H1 (cell line): ENCODE data around the gene TFAP2E. TPM values are rescaled to one million over a fixed set of nuclear protein-coding genes. Genes with fewer than 3 reads are reported as not detected.

Experiments used
- BACH1 ChIP-seq: IDR thresholded peaks from 2 replicates; pipeline ENCODE4 v1.6.1; 2012; ENCODE audit warnings: low read length, improper control_type of control experiment
- BRCA1 ChIP-seq: IDR thresholded peaks from 2 replicates; pipeline ENCODE4 v1.6.1; 2012; ENCODE audit warnings: low read depth, low read length, improper control_type of control experiment
- CHD7 ChIP-seq: fragments of 300-600 bp; sonication (generic); IDR thresholded peaks from 2 replicates; pipeline ENCODE4 v1.7.1; 2012; ENCODE audit warnings: low read length, moderate library complexity, mild to moderate bottlenecking, inconsistent platforms; ENCODE audit not compliant: insufficient replicate concordance
- EP300 ChIP-seq, 2 experiments: IDR thresholded peaks; 1 replicate in 1 of 2; 2 replicates in 1 of 2; pipeline ENCODE4 v1.6.1; 2011 to 2012; ENCODE audit warnings: low read depth in 2 of 2, low read length in 2 of 2, mild to moderate bottlenecking in 2 of 2, borderline replicate concordance in 1 of 2, inconsistent platforms in 1 of 2, moderate library complexity in 1 of 2
- FOSL1 ChIP-seq: IDR thresholded peaks from 2 replicates; pipeline ENCODE4 v1.6.1; 2011; ENCODE audit warnings: mild to moderate bottlenecking, low read depth, low read length, moderate library complexity; ENCODE audit not compliant: insufficient read depth
- MAX ChIP-seq: IDR thresholded peaks from 2 replicates; pipeline ENCODE4 v1.6.1; 2012; ENCODE audit warnings: inconsistent platforms
- SP4 ChIP-seq: IDR thresholded peaks from 2 replicates; pipeline ENCODE4 v1.6.1; 2012; ENCODE audit warnings: low read length, inconsistent platforms
- TAF7 ChIP-seq: optimal IDR thresholded peaks from 2 replicates; pipeline ENCODE3; 2011; ENCODE audit warnings: low read depth, mild to moderate bottlenecking, inconsistent platforms, low read length, moderate library complexity, borderline replicate concordance
- USF2 ChIP-seq: IDR thresholded peaks from 2 replicates; pipeline ENCODE4 v1.6.1; 2011; ENCODE audit warnings: low read length, improper control_type of control experiment
- polyA plus RNA-seq, 7 experiments: library from polyadenylated mRNA; depleted of rRNA in 3 of 7; stranded (reverse) in 5 of 7; unstranded in 2 of 7; fragments of >200 nt in 5 of 7; fragments of 200-250 nt in 2 of 7; gene quantifications; 1 replicate in 5 of 7; 2 replicates in 1 of 7; 4 replicates in 1 of 7; pipeline versions ENCODE4 v1.2.1 to v1.2.3, GENCODE V29; 2011 to 2013; ENCODE audit warnings: missing spikeins in 2 of 7, mixed read lengths in 2 of 7
- total RNA-seq: library from RNA; stranded (reverse); fragmentation: NEBNext Ultra II Directional; extraction: Animal tissue kit (Norgen Biotek cat#: 25700); gene quantifications from 2 replicates; pipeline ENCODE4 v1.2.1, GENCODE V29; 2021

TFAP2E gene
- total and polyA plus RNA-seq, 2 of the 8 experiments (the other 6 are each of a cell fraction or from before 2014, with no cell fraction given), result 0.24 to 0.50 TPM

- TF ChIP-seq CHD7 (no peak), SP4 (no peak), BRCA1 (no peak), EP300 (IDR thresholded peaks at IDR 0.05; ENCODE audit: borderline replicate concordance in 1 of 2, low read depth in 2 of 2, low read length in 2 of 2) (no peak), FOSL1 (no peak), MAX (no peak), BACH1 (no peak), USF2 (no peak), TAF7 (no peak)
Observed at GRCh38 chr1:35592991-35593769, 20.1 kb downstream of the TFAP2E start (continued).
